NB4 (cell line): ENCODE measurements around the gene TEDC2.

Experiments used
- CTCF ChIP-seq: IDR thresholded peaks from one replicate; pipeline ENCODE4 v1.5.1; 2012; ENCODE audit warnings: low read depth, low read length
- MAX ChIP-seq: IDR thresholded peaks from 2 replicates; pipeline ENCODE4 v1.6.1; 2011; ENCODE audit warnings: low read depth, low read length
- MYC ChIP-seq: IDR thresholded peaks from 2 replicates; pipeline ENCODE4 v1.6.1; 2011; ENCODE audit warnings: low read depth, low read length
- POLR2A ChIP-seq: IDR thresholded peaks from 2 replicates; pipeline ENCODE4 v1.6.1; 2011; ENCODE audit warnings: mild to moderate bottlenecking; ENCODE audit not compliant: insufficient read length; ENCODE audit errors: extremely low read depth

DNA sequence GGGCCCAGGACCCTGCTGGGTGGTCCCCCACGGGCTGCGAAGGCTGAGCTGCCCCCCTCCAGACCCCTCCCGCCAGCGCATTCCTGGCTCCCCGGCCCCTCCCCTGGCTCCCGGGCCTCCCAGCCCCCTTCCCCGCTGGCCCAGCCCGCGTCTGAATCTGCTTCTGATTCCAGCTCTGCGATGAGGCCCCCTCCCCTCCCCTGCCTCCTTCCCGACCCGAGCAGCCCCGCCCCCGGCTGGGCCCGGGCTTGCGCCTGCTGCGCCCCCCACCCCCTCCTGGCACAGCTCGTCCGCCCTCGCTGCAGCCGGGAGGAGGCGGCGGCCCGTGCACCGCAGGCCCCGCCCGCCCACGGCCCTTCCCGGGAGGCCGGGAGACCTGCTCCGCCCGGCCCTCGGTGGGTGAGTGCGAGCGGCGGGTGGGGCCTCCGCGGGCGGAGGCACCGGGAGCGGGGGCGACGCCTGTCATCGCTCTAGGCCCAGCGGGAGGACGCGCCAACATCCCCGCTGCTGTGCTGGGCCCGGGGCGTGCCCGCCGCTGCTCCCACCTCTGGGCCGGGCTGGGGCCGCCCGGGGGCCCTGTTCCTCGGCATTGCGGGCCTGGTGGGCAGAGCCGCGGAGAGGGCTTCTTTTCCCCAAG, 11.2 kb downstream of the TEDC2 start, which contains the start of gene NTN3:
- TF ChIP-seq CTCF, result no peak
- peak; percentile 28 for TF ChIP-seq POLR2A
- no peak; the same call in 1 of the 2 replicates for TF ChIP-seq MYC
- no peak for TF ChIP-seq MAX
